ENCODE data around the gene YEATS4. TPM values are rescaled to one million over a fixed set of nuclear protein-coding genes. Genes with fewer than 3 reads are reported as not detected.

The YEATS4 gene
- total and polyA plus RNA-seq, 4 donors = 12.0 to 15.0 (median 14.1) TPM

- H3K36me3 ChIP-seq (ENCODE audit: control insufficient read depth in 4 of 4, insufficient read depth in 4 of 4, low read length in 4 of 4) = no peaks in the 10 kb centered on the region
- no peak overlapping the region for H3K9ac ChIP-seq (ENCODE audit: insufficient read depth in 1 of 2, low read length in 2 of 2)
- ATAC-seq (ENCODE audit: insufficient read depth, low FRiP score) (no peak), DNase-seq (no peak)
- peaks cover 0 to 21% (median 8%) of the 10 kb centered on the region in 5 donors for H3K4me1 ChIP-seq (ENCODE audit: control insufficient read depth in 5 of 5, insufficient read depth in 5 of 5, low read length in 5 of 5)
- 92 to 97% methylated on average over 1 of the region's 1 CpG for WGBS, 2 donors
- H3K27me3 ChIP-seq (ENCODE audit: control insufficient read depth in 3 of 3, insufficient read depth in 3 of 3, low read length in 2 of 3) = no peaks in the 10 kb centered on the region
- H3K27ac ChIP-seq (ENCODE audit: low read depth in 1 of 2, low read length in 1 of 2) = no peak overlapping the region
- no peak overlapping the region for H3K4me3 ChIP-seq
- H3K9me3 ChIP-seq (ENCODE audit: control insufficient read depth in 4 of 4, insufficient read depth in 3 of 4, low read length in 3 of 4) = no peaks in the 10 kb centered on the region
- TF ChIP-seq CTCF (IDR thresholded peaks at IDR 0.05; ENCODE audit: control extremely low read depth, extremely low read depth) = no peak
Measured at GRCh38 chr12:69419701-69420100, 60.2 kb downstream of the YEATS4 start.

- no peaks in the 10 kb centered on the region for H3K27me3 ChIP-seq (ENCODE audit: control insufficient read depth in 3 of 3, insufficient read depth in 3 of 3, low read length in 2 of 3)
- H3K36me3 ChIP-seq (ENCODE audit: control insufficient read depth in 4 of 4, insufficient read depth in 4 of 4, low read length in 4 of 4) = no peaks in the 10 kb centered on the region
- DNase-seq (no peak), ATAC-seq (ENCODE audit: insufficient read depth, low FRiP score) (no peak)
- H3K9me3 ChIP-seq (ENCODE audit: control insufficient read depth in 4 of 4, insufficient read depth in 3 of 4, low read length in 3 of 4) = no peaks in the 10 kb centered on the region
- no peak overlapping the region for H3K27ac ChIP-seq (ENCODE audit: low read depth in 1 of 2, low read length in 1 of 2)
- H3K4me1 ChIP-seq (ENCODE audit: control insufficient read depth in 5 of 5, insufficient read depth in 5 of 5, low read length in 5 of 5) = peaks cover 0 to 12% (median 8%) of the 10 kb centered on the region in 5 donors
- no peak for TF ChIP-seq CTCF (IDR thresholded peaks at IDR 0.05; ENCODE audit: control extremely low read depth, extremely low read depth)
- H3K4me3 ChIP-seq = no peak overlapping the region
- 88 to 97% methylated on average over 3 of the region's 3 CpGs for WGBS, 2 donors
- no peak overlapping the region for H3K9ac ChIP-seq (ENCODE audit: insufficient read depth in 1 of 2, low read length in 2 of 2)
Measured at GRCh38 chr12:69421548-69421947, 62.0 kb downstream of the YEATS4 start.

GRCh38 chr12:69423037-69423905 lies 63.7 kb downstream of the YEATS4 start:
- Histone ChIP-seq H3K4me1 (ENCODE audit: control insufficient read depth in 5 of 5, insufficient read depth in 5 of 5, low read length in 5 of 5) (peaks cover 0 to under 1% (median 0%) of the 10 kb centered on the region in 5 donors), H3K27ac (ENCODE audit: low read depth in 1 of 2, low read length in 1 of 2) (no peak overlapping the region), H3K9me3 (ENCODE audit: control insufficient read depth in 4 of 4, insufficient read depth in 3 of 4, low read length in 3 of 4) (no peaks in the 10 kb centered on the region), H3K9ac (ENCODE audit: insufficient read depth in 1 of 2, low read length in 2 of 2) (no peak overlapping the region), H3K4me3 (no peak overlapping the region), H3K27me3 (ENCODE audit: control insufficient read depth in 3 of 3, insufficient read depth in 3 of 3, low read length in 2 of 3) (no peaks in the 10 kb centered on the region), H3K36me3 (ENCODE audit: control insufficient read depth in 4 of 4, insufficient read depth in 4 of 4, low read length in 4 of 4) (no peaks in the 10 kb centered on the region)
- DNase-seq (no peak), ATAC-seq (ENCODE audit: insufficient read depth, low FRiP score) (no peak)
- TF ChIP-seq CTCF (IDR thresholded peaks at IDR 0.05; ENCODE audit: control extremely low read depth, extremely low read depth) = no peak
- 84 to 92% methylated on average over 5 of the region's 5 CpGs for WGBS, 2 donors

Data from lung (tissue), 12 donors.